Karpas-422 (cell line): ENCODE results near the gene TUBB6. TPM values are rescaled to one million over a fixed set of nuclear protein-coding genes. Genes with fewer than 3 reads are reported as not detected.
A peak's percentile ranks its signal among the peaks of the same experiment; 100 is the strongest.

Experiments
- DNase-seq: peaks from one replicate; pipeline ENCODE4 v3.0.0-alpha.2; 2015
- H2AFZ ChIP-seq: fragments of 200-600 bp; sonication (generic); 2 replicates; pipeline ENCODE4 v1.6.1; 2014; ENCODE audit warnings: antibody characterized with exemption, low read length, mixed read lengths
- H3K27ac ChIP-seq: fragments of 200-600 bp; sonication (generic); 2 replicates; pipeline ENCODE4 v1.5.1; 2014; ENCODE audit warnings: mild to moderate bottlenecking, low read length, moderate library complexity
- H3K27me3 ChIP-seq: fragments of 200-600 bp; sonication (generic); 2 replicates; pipeline ENCODE4 v1.6.1; 2014; ENCODE audit warnings: low read length, mixed read lengths
- H3K36me3 ChIP-seq: fragments of 200-600 bp; sonication (generic); 2 replicates; pipeline ENCODE4 v1.6.1; 2014; ENCODE audit warnings: low read length, mixed read lengths; ENCODE audit not compliant: insufficient read depth
- H3K4me1 ChIP-seq: fragments of 200-600 bp; sonication (generic); 2 replicates; pipeline ENCODE4 v1.6.1; 2014; ENCODE audit warnings: mild to moderate bottlenecking, low read length, mixed read lengths
- H3K4me2 ChIP-seq: fragments of 200-600 bp; sonication (generic); 2 replicates; pipeline ENCODE4 v1.6.1; 2014; ENCODE audit warnings: low read length, low read depth, mild to moderate bottlenecking; ENCODE audit not compliant: poor library complexity, severe bottlenecking
- H3K4me3 ChIP-seq: fragments of 200-600 bp; sonication (generic); 2 replicates; pipeline ENCODE4 v1.5.1; 2014; ENCODE audit warnings: mild to moderate bottlenecking, antibody characterized with exemption, low read length, mixed read lengths
- H3K79me2 ChIP-seq: fragments of 200-600 bp; sonication (generic); 2 replicates; pipeline ENCODE4 v1.6.1; 2014; ENCODE audit warnings: mild to moderate bottlenecking, low read length, mixed read lengths
- H3K9ac ChIP-seq: fragments of 200-600 bp; sonication (generic); 2 replicates; pipeline ENCODE4 v1.6.0; 2014; ENCODE audit warnings: low read length
- H3K9me2 ChIP-seq: fragments of 200-600 bp; sonication (generic), shearing (Covaris generic); replicated peaks from 2 replicates; pipeline ENCODE4 v1.6.0; 2014; ENCODE audit warnings: mild to moderate bottlenecking, low read length, moderate library complexity; ENCODE audit not compliant: insufficient read depth
- H3K9me3 ChIP-seq: fragments of 300-700, 200-600 bp; sonication (generic); 2 replicates; pipeline ENCODE4 v1.6.1; 2014; ENCODE audit warnings: low read length, mixed read lengths
- H4K20me1 ChIP-seq: fragments of 200-600 bp; sonication (generic); 2 replicates; pipeline ENCODE4 v1.6.1; 2014; ENCODE audit warnings: mild to moderate bottlenecking, antibody characterized with exemption, low read length, low read depth; ENCODE audit not compliant: insufficient read depth
- total RNA-seq: library from RNA; depleted of rRNA; stranded (reverse); fragments of >200 nt; shearing (Covaris generic); gene quantifications from 2 replicates; pipeline ENCODE4 v1.2.3, GENCODE V29; 2014; ENCODE audit warnings: low replicate concordance

TUBB6 gene
- total RNA-seq, 1 experiment from 2014 or later, result 0.48 TPM

DNA sequence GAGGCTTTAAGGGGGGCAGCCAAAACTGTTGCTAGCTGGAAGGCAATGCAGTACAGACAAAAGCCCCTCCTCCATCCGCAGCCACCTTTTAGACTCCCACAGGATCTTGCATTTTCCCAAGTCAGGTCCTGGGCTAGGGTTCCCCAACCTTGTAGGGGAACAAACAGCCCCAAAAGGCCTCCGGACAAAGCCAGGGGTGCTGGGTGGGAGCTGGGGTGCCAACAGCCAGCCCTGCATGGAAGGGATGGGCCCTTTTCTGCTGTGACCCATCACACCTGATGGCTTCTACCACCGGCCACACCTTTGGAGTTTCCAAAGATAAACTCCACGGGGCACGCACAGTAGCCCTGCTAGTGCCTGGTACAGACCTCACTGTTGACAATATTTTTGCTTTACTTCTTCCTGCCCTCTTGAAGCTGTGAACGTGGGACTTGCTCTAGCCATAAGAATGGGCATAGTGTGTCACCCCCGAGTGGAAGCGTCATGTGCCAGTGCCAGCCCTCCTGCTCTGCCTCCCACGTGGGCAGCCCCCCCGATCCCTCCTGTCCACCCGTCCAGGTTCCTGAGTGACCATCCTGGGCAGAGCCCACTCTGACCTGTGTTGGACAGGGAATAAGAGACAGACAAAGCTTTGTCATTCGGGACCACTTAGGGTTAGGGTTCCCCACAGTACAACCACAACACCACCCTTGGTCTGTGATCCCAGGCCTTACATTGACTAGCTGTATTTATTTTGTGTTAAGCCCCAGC, 18.8 kb downstream of the TUBB6 start:
- no peaks in the 10 kb centered on the region for H3K9me3 ChIP-seq
- H3K36me3 ChIP-seq, result peaks cover 27% of the 10 kb centered on the region; the same call in 1 of the 2 replicates
- no peak overlapping the region for H3K27ac ChIP-seq
- H3K9me2 ChIP-seq, result no peaks in the 10 kb centered on the region
- peaks cover 8% of the 10 kb centered on the region; the same call in 1 of the 2 replicates for H3K79me2 ChIP-seq
- no peak for DNase-seq
- H2AFZ ChIP-seq, result no peak overlapping the region
- H3K9ac ChIP-seq, result no peak overlapping the region
- no peaks in the 10 kb centered on the region for H3K27me3 ChIP-seq
- peaks cover 9% of the 10 kb centered on the region; the same call in 1 of the 2 replicates for H4K20me1 ChIP-seq
- no peak overlapping the region for H3K4me3 ChIP-seq
- no peak overlapping the region for H3K4me2 ChIP-seq
- H3K4me1 ChIP-seq, result peaks cover 15% of the 10 kb centered on the region

DNA sequence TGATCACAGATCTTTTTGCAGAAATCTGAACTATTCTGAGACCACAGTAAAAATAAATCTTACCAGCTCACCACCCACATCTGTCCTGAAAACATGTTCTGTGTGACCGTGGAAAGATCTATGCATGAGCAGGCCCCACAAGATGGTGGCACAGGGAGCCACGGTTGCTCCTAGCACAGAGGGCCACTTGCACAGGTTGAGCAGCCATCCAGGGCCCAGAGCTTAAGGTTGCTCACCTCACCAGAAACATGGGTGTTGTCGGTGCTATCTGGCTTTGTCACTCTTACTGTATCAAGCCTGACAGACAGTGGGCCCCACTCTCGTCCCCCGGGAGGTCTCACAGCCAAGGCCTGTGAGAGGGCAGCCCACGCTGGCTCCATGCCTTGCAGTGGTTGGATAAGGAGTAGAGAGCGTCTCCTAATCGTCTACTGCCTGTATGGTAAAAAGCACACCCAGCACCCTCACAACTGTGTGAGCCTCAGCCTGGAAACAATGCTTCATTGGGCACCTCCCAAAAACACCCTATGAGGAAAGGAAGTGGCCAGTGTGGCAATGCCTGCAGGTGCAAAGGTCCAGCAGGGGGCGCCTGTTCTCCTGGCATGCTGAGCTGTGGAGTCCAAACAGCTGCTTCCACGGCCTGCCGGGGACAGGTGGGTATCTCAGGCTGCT, 19.6 kb downstream of the TUBB6 start:
- Histone ChIP-seq H2AFZ (no peak overlapping the region), H3K9me2 (no peaks in the 10 kb centered on the region), H3K27me3 (no peaks in the 10 kb centered on the region), H3K79me2 (peaks cover 8% of the 10 kb centered on the region; the same call in 1 of the 2 replicates), H3K4me2 (no peak overlapping the region), H3K4me1 (peaks cover 15% of the 10 kb centered on the region), H3K9me3 (no peaks in the 10 kb centered on the region), H3K27ac (no peak overlapping the region), H4K20me1 (peaks cover 9% of the 10 kb centered on the region; the same call in 1 of the 2 replicates), H3K9ac (no peak overlapping the region), H3K4me3 (no peak overlapping the region), H3K36me3 (peaks cover 27% of the 10 kb centered on the region; the same call in 1 of the 2 replicates)
- peak; percentile 90 for DNase-seq

GRCh38 chr18:12328179-12328823, 20.3 kb downstream of the TUBB6 start:
- H3K4me3 ChIP-seq, result no peak overlapping the region
- no peak overlapping the region for H2AFZ ChIP-seq
- no peaks in the 10 kb centered on the region for H3K9me2 ChIP-seq
- no peak overlapping the region for H3K4me2 ChIP-seq
- no peaks in the 10 kb centered on the region for H3K9me3 ChIP-seq
- no peaks in the 10 kb centered on the region for H3K27me3 ChIP-seq
- H3K27ac ChIP-seq, result no peak overlapping the region
- DNase-seq, result peak; percentile 63
- no peak overlapping the region for H3K9ac ChIP-seq
- H4K20me1 ChIP-seq, result peaks cover 9% of the 10 kb centered on the region; the same call in 1 of the 2 replicates
- H3K4me1 ChIP-seq, result peaks cover 15% of the 10 kb centered on the region
- H3K36me3 ChIP-seq, result peaks cover 27% of the 10 kb centered on the region; the same call in 1 of the 2 replicates
- H3K79me2 ChIP-seq, result peaks cover 8% of the 10 kb centered on the region; the same call in 1 of the 2 replicates

- DNase-seq, result no peak
- H3K27ac ChIP-seq, result no peak overlapping the region
- H4K20me1 ChIP-seq, result peaks cover 9% of the 10 kb centered on the region; the same call in 1 of the 2 replicates
- no peak overlapping the region for H2AFZ ChIP-seq
- peaks cover 12% of the 10 kb centered on the region; the same call in 1 of the 2 replicates for H3K79me2 ChIP-seq
- no peak overlapping the region for H3K4me3 ChIP-seq
- no peak overlapping the region for H3K4me2 ChIP-seq
- H3K9me2 ChIP-seq, result no peaks in the 10 kb centered on the region
- no peak overlapping the region for H3K9ac ChIP-seq
- H3K27me3 ChIP-seq, result no peaks in the 10 kb centered on the region
- H3K4me1 ChIP-seq, result peaks cover 15% of the 10 kb centered on the region
- peaks cover 30% of the 10 kb centered on the region; the same call in 1 of the 2 replicates for H3K36me3 ChIP-seq
- no peaks in the 10 kb centered on the region for H3K9me3 ChIP-seq
These were observed 21.2 kb downstream of the TUBB6 start for GRCh38 chr18:12329125-12329698.

GRCh38 chr18:12330766-12331165, 22.7 kb downstream of the TUBB6 start:
- no peak for DNase-seq
- Histone ChIP-seq H3K9ac (no peak overlapping the region), H3K36me3 (peaks cover 35% of the 10 kb centered on the region; the same call in 1 of the 2 replicates), H3K4me3 (no peak overlapping the region), H3K79me2 (peaks cover 12% of the 10 kb centered on the region; the same call in 1 of the 2 replicates), H4K20me1 (peaks cover 9% of the 10 kb centered on the region; the same call in 1 of the 2 replicates), H3K27me3 (no peaks in the 10 kb centered on the region), H3K9me3 (no peaks in the 10 kb centered on the region), H3K9me2 (no peaks in the 10 kb centered on the region), H3K4me1 (peaks cover 15% of the 10 kb centered on the region), H3K27ac (no peak overlapping the region), H3K4me2 (no peak overlapping the region), H2AFZ (no peak overlapping the region)

- Histone ChIP-seq H3K9ac (no peak overlapping the region), H3K4me2 (no peak overlapping the region), H3K79me2 (peaks cover 9% of the 10 kb centered on the region; the same call in 1 of the 2 replicates), H2AFZ (no peak overlapping the region), H3K36me3 (peaks cover 21% of the 10 kb centered on the region; the same call in 1 of the 2 replicates), H3K4me1 (peaks cover 8% of the 10 kb centered on the region), H3K27ac (no peak overlapping the region), H3K27me3 (no peaks in the 10 kb centered on the region), H4K20me1 (no peaks in the 10 kb centered on the region), H3K9me2 (no peaks in the 10 kb centered on the region), H3K4me3 (no peak overlapping the region), H3K9me3 (no peaks in the 10 kb centered on the region)
- no peak for DNase-seq
These were observed 25.7 kb downstream of the TUBB6 start for GRCh38 chr18:12333506-12334290.

DNA sequence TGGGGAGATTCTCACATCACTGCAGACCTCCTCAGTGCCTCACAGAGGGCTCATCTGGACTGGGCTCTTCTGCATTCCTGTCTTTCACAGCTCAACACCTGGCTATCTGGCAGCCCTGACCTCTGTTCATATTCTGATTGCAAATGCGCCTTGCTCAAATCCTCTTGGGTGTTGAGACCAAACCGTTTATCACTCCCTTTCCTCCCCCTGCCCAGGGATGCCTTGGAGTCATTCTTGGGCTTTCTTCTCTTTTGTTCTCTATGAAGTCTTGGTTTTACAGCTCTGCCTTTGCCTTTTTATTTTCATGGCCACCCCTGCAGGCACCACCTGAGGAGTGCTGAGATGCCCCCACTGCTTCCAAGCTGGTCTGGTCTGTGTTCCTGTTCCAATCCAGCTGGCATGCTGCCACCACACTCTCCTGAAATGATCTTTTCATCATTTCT, 26.3 kb downstream of the TUBB6 start:
- H3K4me3 ChIP-seq, result no peak overlapping the region
- peaks cover 16% of the 10 kb centered on the region; the same call in 1 of the 2 replicates for H3K36me3 ChIP-seq
- no peak overlapping the region for H3K27ac ChIP-seq
- H2AFZ ChIP-seq, result no peak overlapping the region
- H3K4me2 ChIP-seq, result no peak overlapping the region
- H3K27me3 ChIP-seq, result no peaks in the 10 kb centered on the region
- no peak for DNase-seq
- no peaks in the 10 kb centered on the region for H3K9me2 ChIP-seq
- no peaks in the 10 kb centered on the region for H3K9me3 ChIP-seq
- no peak overlapping the region for H3K9ac ChIP-seq
- H3K79me2 ChIP-seq, result peaks cover 9% of the 10 kb centered on the region; the same call in 1 of the 2 replicates
- no peaks in the 10 kb centered on the region for H4K20me1 ChIP-seq
- H3K4me1 ChIP-seq, result peaks cover under 1% of the 10 kb centered on the region; the same call in 1 of the 2 replicates
